GM23338 (cell line): ENCODE data around the gene ZYG11A.

Experiments used
- CTCF ChIP-seq, 2 experiments: fragments of 200-600 bp in 1 of 2; sonication (generic) in 1 of 2; conservative IDR thresholded peaks; 2 replicates each; pipeline versions ENCODE4 v1.5.1 to v1.6.1; 2016 to 2017; ENCODE audit warnings: antibody characterized with exemption in 2 of 2, low read depth in 2 of 2, mild to moderate bottlenecking in 2 of 2, moderate library complexity in 1 of 2
- POLR2AphosphoS5 ChIP-seq: IDR thresholded peaks from 2 replicates; pipeline ENCODE4 v1.6.1; 2016; ENCODE audit warnings: antibody characterized with exemption, low read depth

- TF ChIP-seq CTCF (conservative IDR thresholded peaks at IDR 0.05; ENCODE audit: low read depth in 2 of 2) (no peak), POLR2AphosphoS5 (no peak)
Measured at GRCh38 chr1:52929019-52929418, 86.5 kb downstream of the ZYG11A start.
